Panc1 (cell line): ENCODE results near the gene CCDC14. TPM values are rescaled to one million over a fixed set of nuclear protein-coding genes. Genes with fewer than 3 reads are reported as not detected.
"Not testable (repeated sequence)": the region's sequence is repeated elsewhere in the genome, so short reads cannot be mapped to it uniquely, and the experiment has no call there.

Source experiments
- ATAC-seq: fragments of 200-7000 bp; cut with Tn5 transposase; 2 replicates; pipeline ENCODE4 v1.9.1; 2020; ENCODE audit warnings: mild to moderate bottlenecking, moderate library complexity
- BruUV-seq: library from RNA; stranded (reverse); fragments of 400-500 nt; replicated peaks from 2 replicates; lab custom pipeline; 2021; lab: Mats Ljungman, UMichigan
- CTCF ChIA-PET: fragments of 300-600 bp; sonication (Branson Sonifier 250); formaldehyde crosslinking; loops from one replicate; lab custom pipeline; 2022; ENCODE audit warnings: antibody characterized with exemption; lab: Charles Lee
- POLR2A ChIA-PET: fragments of 300-600 bp; sonication (Branson Sonifier 250); formaldehyde crosslinking; loops from one replicate; lab custom pipeline; 2022; ENCODE audit warnings: antibody characterized with exemption; lab: Charles Lee
- DNase-seq: peaks from one replicate; pipeline ENCODE4 v3.0.0-alpha.2; 2010; ENCODE audit warnings: low read depth, low spot score
- H3K27ac ChIP-seq: 2 replicates; pipeline ENCODE4 v1.5.1; 2011; ENCODE audit warnings: mild to moderate bottlenecking, low read length, inconsistent platforms
- H3K27me3 ChIP-seq: fragments of 200-500 bp; sonication (Bioruptor generic); 2 replicates; pipeline ENCODE4 v1.6.0; 2014; ENCODE audit warnings: low read length, inconsistent platforms; ENCODE audit not compliant: control insufficient read depth, insufficient read depth
- H3K36me3 ChIP-seq: fragments of 200-500 bp; sonication (Bioruptor generic); 2 replicates; pipeline ENCODE4 v1.5.1; 2014; ENCODE audit warnings: inconsistent platforms, mild to moderate bottlenecking, low read length, moderate library complexity; ENCODE audit not compliant: control insufficient read depth, insufficient read depth
- H3K4me1 ChIP-seq: 2 replicates; pipeline ENCODE4 v1.5.1; 2011; ENCODE audit warnings: inconsistent platforms, mild to moderate bottlenecking, low read length, moderate library complexity; ENCODE audit not compliant: control insufficient read depth, insufficient read depth
- H3K4me3 ChIP-seq, 2 experiments: 2 replicates each; pipeline ENCODE4 v1.5.1; 2011 to 2012; ENCODE audit warnings: low read depth in 2 of 2, low read length in 2 of 2, mild to moderate bottlenecking in 2 of 2, inconsistent platforms in 1 of 2, moderate library complexity in 1 of 2
- H3K9me3 ChIP-seq: fragments of 200-500 bp; sonication (Bioruptor generic); 2 replicates; pipeline ENCODE4 v1.5.1; 2014; ENCODE audit warnings: low read depth, mild to moderate bottlenecking, inconsistent platforms, low read length, moderate library complexity; ENCODE audit not compliant: control insufficient read depth, insufficient read depth
- POLR2AphosphoS5 ChIP-seq: IDR thresholded peaks from 2 replicates; pipeline ENCODE4 v1.6.1; 2012; ENCODE audit warnings: mild to moderate bottlenecking, low read depth, low read length, moderate library complexity
- SIN3A ChIP-seq: IDR thresholded peaks from 2 replicates; pipeline ENCODE4 v1.6.1; 2012; ENCODE audit warnings: low read depth, mild to moderate bottlenecking, low read length, moderate library complexity, borderline replicate concordance; ENCODE audit not compliant: insufficient read depth
- TCF7L2 ChIP-seq: IDR thresholded peaks from 2 replicates; pipeline ENCODE4 v1.6.1; 2011; ENCODE audit warnings: mild to moderate bottlenecking, low read depth, low read length, inconsistent platforms
- in situ Hi-C: cut with HindIII; loops from 2 replicates; pipeline ENCODE4 v1.10.0; 2016; ENCODE audit warnings: low sequenced_read_pairs, low pct_unique_long_range_greater_than_20kb
- intact Hi-C: fragments of 100-400 bp; cut with micrococcal nuclease; formaldehyde crosslinking; loops from one replicate; pipeline ENCODE4 v1.10.0; 2022; ENCODE audit not compliant: unreplicated experiment
- total RNA-seq: library from RNA; stranded (reverse); gene quantifications from one replicate; pipeline ENCODE4 v1.2.1, GENCODE V29; 2021; ENCODE audit not compliant: unreplicated experiment
- TF ChIP-seq, protein P1 (sequence below): fragments of 450-650 bp; IDR thresholded peaks from 2 replicates; pipeline ENCODE4 v1.5.1; 2017; ENCODE audit warnings: mild to moderate bottlenecking
- TF ChIP-seq, protein P2 (sequence below), 2 experiments: IDR thresholded peaks; 2 replicates each; pipeline ENCODE4 v1.6.1; 2011 to 2012; ENCODE audit warnings: low read depth in 2 of 2, control low read depth in 1 of 2, low read length in 1 of 2, mild to moderate bottlenecking in 1 of 2, moderate library complexity in 1 of 2; ENCODE audit not compliant: insufficient read depth in 1 of 2

CCDC14 gene
- total RNA-seq, 1 experiment from 2014 or later = 57.7 TPM

GRCh38 chr3:123984350-123984749 lies 23.3 kb upstream of the CCDC14 start:
- TF ChIP-seq POLR2AphosphoS5 (no peak), SIN3A (no peak), TCF7L2 (no peak)
- TF ChIP-seq, protein P1, sequence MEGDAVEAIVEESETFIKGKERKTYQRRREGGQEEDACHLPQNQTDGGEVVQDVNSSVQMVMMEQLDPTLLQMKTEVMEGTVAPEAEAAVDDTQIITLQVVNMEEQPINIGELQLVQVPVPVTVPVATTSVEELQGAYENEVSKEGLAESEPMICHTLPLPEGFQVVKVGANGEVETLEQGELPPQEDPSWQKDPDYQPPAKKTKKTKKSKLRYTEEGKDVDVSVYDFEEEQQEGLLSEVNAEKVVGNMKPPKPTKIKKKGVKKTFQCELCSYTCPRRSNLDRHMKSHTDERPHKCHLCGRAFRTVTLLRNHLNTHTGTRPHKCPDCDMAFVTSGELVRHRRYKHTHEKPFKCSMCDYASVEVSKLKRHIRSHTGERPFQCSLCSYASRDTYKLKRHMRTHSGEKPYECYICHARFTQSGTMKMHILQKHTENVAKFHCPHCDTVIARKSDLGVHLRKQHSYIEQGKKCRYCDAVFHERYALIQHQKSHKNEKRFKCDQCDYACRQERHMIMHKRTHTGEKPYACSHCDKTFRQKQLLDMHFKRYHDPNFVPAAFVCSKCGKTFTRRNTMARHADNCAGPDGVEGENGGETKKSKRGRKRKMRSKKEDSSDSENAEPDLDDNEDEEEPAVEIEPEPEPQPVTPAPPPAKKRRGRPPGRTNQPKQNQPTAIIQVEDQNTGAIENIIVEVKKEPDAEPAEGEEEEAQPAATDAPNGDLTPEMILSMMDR = no peak
- TF ChIP-seq, protein P2, sequence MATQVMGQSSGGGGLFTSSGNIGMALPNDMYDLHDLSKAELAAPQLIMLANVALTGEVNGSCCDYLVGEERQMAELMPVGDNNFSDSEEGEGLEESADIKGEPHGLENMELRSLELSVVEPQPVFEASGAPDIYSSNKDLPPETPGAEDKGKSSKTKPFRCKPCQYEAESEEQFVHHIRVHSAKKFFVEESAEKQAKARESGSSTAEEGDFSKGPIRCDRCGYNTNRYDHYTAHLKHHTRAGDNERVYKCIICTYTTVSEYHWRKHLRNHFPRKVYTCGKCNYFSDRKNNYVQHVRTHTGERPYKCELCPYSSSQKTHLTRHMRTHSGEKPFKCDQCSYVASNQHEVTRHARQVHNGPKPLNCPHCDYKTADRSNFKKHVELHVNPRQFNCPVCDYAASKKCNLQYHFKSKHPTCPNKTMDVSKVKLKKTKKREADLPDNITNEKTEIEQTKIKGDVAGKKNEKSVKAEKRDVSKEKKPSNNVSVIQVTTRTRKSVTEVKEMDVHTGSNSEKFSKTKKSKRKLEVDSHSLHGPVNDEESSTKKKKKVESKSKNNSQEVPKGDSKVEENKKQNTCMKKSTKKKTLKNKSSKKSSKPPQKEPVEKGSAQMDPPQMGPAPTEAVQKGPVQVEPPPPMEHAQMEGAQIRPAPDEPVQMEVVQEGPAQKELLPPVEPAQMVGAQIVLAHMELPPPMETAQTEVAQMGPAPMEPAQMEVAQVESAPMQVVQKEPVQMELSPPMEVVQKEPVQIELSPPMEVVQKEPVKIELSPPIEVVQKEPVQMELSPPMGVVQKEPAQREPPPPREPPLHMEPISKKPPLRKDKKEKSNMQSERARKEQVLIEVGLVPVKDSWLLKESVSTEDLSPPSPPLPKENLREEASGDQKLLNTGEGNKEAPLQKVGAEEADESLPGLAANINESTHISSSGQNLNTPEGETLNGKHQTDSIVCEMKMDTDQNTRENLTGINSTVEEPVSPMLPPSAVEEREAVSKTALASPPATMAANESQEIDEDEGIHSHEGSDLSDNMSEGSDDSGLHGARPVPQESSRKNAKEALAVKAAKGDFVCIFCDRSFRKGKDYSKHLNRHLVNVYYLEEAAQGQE (IDR thresholded peaks at IDR 0.05; ENCODE audit: insufficient read depth in 1 of 2, low read depth in 2 of 2, low read length in 1 of 2) = no peak
- ChIA-PET CTCF (no interaction called here), POLR2A (no interaction called here)
- Histone ChIP-seq H3K36me3 (no peaks in the 10 kb centered on the region), H3K4me3 (no peak overlapping the region), H3K9me3 (no peaks in the 10 kb centered on the region), H3K27ac (no peak overlapping the region), H3K4me1 (peaks cover 3% of the 10 kb centered on the region; the same call in 1 of the 2 replicates), H3K27me3 (peaks cover 55% of the 10 kb centered on the region)
- ATAC-seq (no peak), DNase-seq (no peak)
- in situ Hi-C loops = no loop called here
- intact Hi-C loops = loop anchor here (10.0 kb wide), 1 partner anchor 260 kb away; no protein-coding TSS in a partner anchor
- BruUV-seq = no TSS peak

DNA sequence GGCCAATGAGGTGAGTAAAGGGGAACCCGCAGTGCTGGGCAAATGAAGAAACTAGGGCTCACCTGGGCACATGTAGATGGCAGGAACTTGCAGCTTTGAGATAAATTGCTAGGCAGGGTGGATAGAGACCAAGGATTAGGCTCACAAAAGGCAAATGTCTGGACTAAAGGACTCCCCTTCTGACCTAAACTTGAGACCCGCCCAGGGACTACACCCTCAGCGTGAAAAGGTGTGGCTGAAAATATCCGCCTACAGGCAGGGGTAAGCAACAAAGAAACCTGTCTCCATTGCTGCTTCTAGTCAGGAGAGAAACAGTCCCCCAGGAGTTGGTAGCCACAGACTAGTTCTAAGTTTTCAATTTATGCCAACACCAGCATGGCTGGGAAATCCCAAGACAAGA lies 20.3 kb upstream of the CCDC14 start:
- H3K27me3 ChIP-seq = peaks cover 42% of the 10 kb centered on the region
- CTCF ChIA-PET, in situ Hi-C loops: not testable (repeated sequence)

GRCh38 chr3:123980539-123980938 lies 19.5 kb upstream of the CCDC14 start:
- DNase-seq (no peak), ATAC-seq (no peak)
- POLR2A ChIA-PET = no interaction called here
- in situ Hi-C loops (no loop called here), intact Hi-C loops (loop anchor here (10.0 kb wide), 1 partner anchor 256 kb away; no protein-coding TSS in a partner anchor)
- Histone ChIP-seq H3K9me3 (no peaks in the 10 kb centered on the region), H3K27me3 (peaks cover 42% of the 10 kb centered on the region), H3K27ac (no peak overlapping the region), H3K4me1 (peaks cover 3% of the 10 kb centered on the region; the same call in 1 of the 2 replicates), H3K4me3 (no peak overlapping the region), H3K36me3 (no peaks in the 10 kb centered on the region)
- CTCF ChIA-PET = interaction anchor here (0.6 to 1.0 kb wide), 2 partner anchors 256 to 328 kb away, joined by 4 to 8 read pairs; no protein-coding TSS in a partner anchor
- TF ChIP-seq, protein P1 = no peak
- TF ChIP-seq POLR2AphosphoS5 = no peak
- TF ChIP-seq TCF7L2 = no peak
- TF ChIP-seq, protein P2 (IDR thresholded peaks at IDR 0.05; ENCODE audit: insufficient read depth in 1 of 2, low read depth in 2 of 2, low read length in 1 of 2) = no peak
- TF ChIP-seq SIN3A = no peak
- no TSS peak for BruUV-seq

More for the DNA sequence above, 20.3 kb upstream of the CCDC14 start:
- H3K27ac ChIP-seq, POLR2A ChIA-PET, H3K4me3 ChIP-seq, ATAC-seq, H3K9me3 ChIP-seq, H3K4me1 ChIP-seq, BruUV-seq, H3K36me3 ChIP-seq, DNase-seq: not testable (repeated sequence)
- intact Hi-C loops = loop anchor here (10.0 kb wide), 1 partner anchor 257 kb away; no protein-coding TSS in a partner anchor
